Measurements from ENCODE around the gene IL22. TPM values are rescaled to one million over a fixed set of nuclear protein-coding genes. Genes with fewer than 3 reads are reported as not detected.

Gene IL22
- total RNA-seq, 4 donors from 2014 or later = not detected

- no peaks in the 10 kb centered on the region for H3K27me3 ChIP-seq
- H3K27ac ChIP-seq = no peak overlapping the region
- no peaks in the 10 kb centered on the region for H3K9me3 ChIP-seq
- no peak overlapping the region for H3K4me3 ChIP-seq
- TF ChIP-seq POLR2A (IDR thresholded peaks at IDR 0.05) (no peak), CTCF (IDR thresholded peaks at IDR 0.05) (no peak), EP300 (IDR thresholded peaks at IDR 0.05) (no peak)
- 92 to 97% methylated on average over 4 of the region's 4 CpGs for WGBS, 2 donors
- DNase-seq (ENCODE audit: low spot score in 2 of 2) = no peak
- H3K4me1 ChIP-seq = no peaks in the 10 kb centered on the region
- no peaks in the 10 kb centered on the region for H3K36me3 ChIP-seq
Observed at GRCh38 chr12:68281322-68282077, 28.1 kb upstream of the IL22 start.

- H3K4me1 ChIP-seq = no peaks in the 10 kb centered on the region
- no peak overlapping the region for H3K4me3 ChIP-seq
- 78 to 88% methylated on average over 2 of the region's 2 CpGs for WGBS, 2 donors
- TF ChIP-seq CTCF (IDR thresholded peaks at IDR 0.05) = no peak
- TF ChIP-seq POLR2A (IDR thresholded peaks at IDR 0.05) = no peak
- TF ChIP-seq EP300 (IDR thresholded peaks at IDR 0.05) = no peak
- H3K27ac ChIP-seq = no peak overlapping the region
- no peaks in the 10 kb centered on the region for H3K27me3 ChIP-seq
- H3K9me3 ChIP-seq = no peaks in the 10 kb centered on the region
- DNase-seq (ENCODE audit: low spot score in 2 of 2) = no peak
- H3K36me3 ChIP-seq = no peaks in the 10 kb centered on the region
Observed at GRCh38 chr12:68280240-68280639, 26.8 kb upstream of the IL22 start.

GRCh38 chr12:68279227-68280054, 26.0 kb upstream of the IL22 start:
- no peaks in the 10 kb centered on the region for H3K36me3 ChIP-seq
- H3K4me1 ChIP-seq = no peaks in the 10 kb centered on the region
- no peaks in the 10 kb centered on the region for H3K9me3 ChIP-seq
- TF ChIP-seq POLR2A (IDR thresholded peaks at IDR 0.05) = no peak
- TF ChIP-seq CTCF (IDR thresholded peaks at IDR 0.05) = no peak
- no peak for TF ChIP-seq EP300 (IDR thresholded peaks at IDR 0.05)
- no peaks in the 10 kb centered on the region for H3K27me3 ChIP-seq
- no peak for DNase-seq (ENCODE audit: low spot score in 2 of 2)
- H3K4me3 ChIP-seq = no peak overlapping the region
- 75 to 81% methylated on average over 5 of the region's 5 CpGs for WGBS, 2 donors
- no peak overlapping the region for H3K27ac ChIP-seq

GRCh38 chr12:68276402-68276930, 23.1 kb upstream of the IL22 start:
- no peak overlapping the region for H3K4me3 ChIP-seq
- DNase-seq (ENCODE audit: low spot score in 2 of 2) = no peak
- TF ChIP-seq EP300 (IDR thresholded peaks at IDR 0.05) (no peak), CTCF (IDR thresholded peaks at IDR 0.05) (no peak), POLR2A (IDR thresholded peaks at IDR 0.05) (no peak)
- no peaks in the 10 kb centered on the region for H3K4me1 ChIP-seq
- H3K36me3 ChIP-seq = no peaks in the 10 kb centered on the region
- 86 to 90% methylated on average over 6 of the region's 6 CpGs for WGBS, 2 donors
- H3K27ac ChIP-seq = no peak overlapping the region
- H3K27me3 ChIP-seq = no peaks in the 10 kb centered on the region
- H3K9me3 ChIP-seq = no peaks in the 10 kb centered on the region

GRCh38 chr12:68272732-68273131, 19.3 kb upstream of the IL22 start:
- H3K27me3 ChIP-seq = no peaks in the 10 kb centered on the region

More at GRCh38 chr12:68272732-68273131, 19.3 kb upstream of the IL22 start:
- H3K9me3 ChIP-seq = no peaks in the 10 kb centered on the region
- no peak overlapping the region for H3K27ac ChIP-seq
- H3K36me3 ChIP-seq = no peaks in the 10 kb centered on the region
- no peak for TF ChIP-seq CTCF (IDR thresholded peaks at IDR 0.05)
- no peak for TF ChIP-seq EP300 (IDR thresholded peaks at IDR 0.05)
- no peak for TF ChIP-seq POLR2A (IDR thresholded peaks at IDR 0.05)
- no peak for DNase-seq (ENCODE audit: low spot score in 2 of 2)
- no peaks in the 10 kb centered on the region for H3K4me1 ChIP-seq
- H3K4me3 ChIP-seq = no peak overlapping the region
